ENCODE measurements around the gene ACTL10. TPM values are rescaled to one million over a fixed set of nuclear protein-coding genes. Genes with fewer than 3 reads are reported as not detected.

Gene ACTL10
- total and polyA plus RNA-seq, 2 of the 13 experiments (the other 11 are each of a cell fraction or from before 2014, with no cell fraction given), result not detected

GRCh38 chr20:33701629-33702450 lies 35.1 kb downstream of the ACTL10 start (continued):
- TF ChIP-seq, protein P1, sequence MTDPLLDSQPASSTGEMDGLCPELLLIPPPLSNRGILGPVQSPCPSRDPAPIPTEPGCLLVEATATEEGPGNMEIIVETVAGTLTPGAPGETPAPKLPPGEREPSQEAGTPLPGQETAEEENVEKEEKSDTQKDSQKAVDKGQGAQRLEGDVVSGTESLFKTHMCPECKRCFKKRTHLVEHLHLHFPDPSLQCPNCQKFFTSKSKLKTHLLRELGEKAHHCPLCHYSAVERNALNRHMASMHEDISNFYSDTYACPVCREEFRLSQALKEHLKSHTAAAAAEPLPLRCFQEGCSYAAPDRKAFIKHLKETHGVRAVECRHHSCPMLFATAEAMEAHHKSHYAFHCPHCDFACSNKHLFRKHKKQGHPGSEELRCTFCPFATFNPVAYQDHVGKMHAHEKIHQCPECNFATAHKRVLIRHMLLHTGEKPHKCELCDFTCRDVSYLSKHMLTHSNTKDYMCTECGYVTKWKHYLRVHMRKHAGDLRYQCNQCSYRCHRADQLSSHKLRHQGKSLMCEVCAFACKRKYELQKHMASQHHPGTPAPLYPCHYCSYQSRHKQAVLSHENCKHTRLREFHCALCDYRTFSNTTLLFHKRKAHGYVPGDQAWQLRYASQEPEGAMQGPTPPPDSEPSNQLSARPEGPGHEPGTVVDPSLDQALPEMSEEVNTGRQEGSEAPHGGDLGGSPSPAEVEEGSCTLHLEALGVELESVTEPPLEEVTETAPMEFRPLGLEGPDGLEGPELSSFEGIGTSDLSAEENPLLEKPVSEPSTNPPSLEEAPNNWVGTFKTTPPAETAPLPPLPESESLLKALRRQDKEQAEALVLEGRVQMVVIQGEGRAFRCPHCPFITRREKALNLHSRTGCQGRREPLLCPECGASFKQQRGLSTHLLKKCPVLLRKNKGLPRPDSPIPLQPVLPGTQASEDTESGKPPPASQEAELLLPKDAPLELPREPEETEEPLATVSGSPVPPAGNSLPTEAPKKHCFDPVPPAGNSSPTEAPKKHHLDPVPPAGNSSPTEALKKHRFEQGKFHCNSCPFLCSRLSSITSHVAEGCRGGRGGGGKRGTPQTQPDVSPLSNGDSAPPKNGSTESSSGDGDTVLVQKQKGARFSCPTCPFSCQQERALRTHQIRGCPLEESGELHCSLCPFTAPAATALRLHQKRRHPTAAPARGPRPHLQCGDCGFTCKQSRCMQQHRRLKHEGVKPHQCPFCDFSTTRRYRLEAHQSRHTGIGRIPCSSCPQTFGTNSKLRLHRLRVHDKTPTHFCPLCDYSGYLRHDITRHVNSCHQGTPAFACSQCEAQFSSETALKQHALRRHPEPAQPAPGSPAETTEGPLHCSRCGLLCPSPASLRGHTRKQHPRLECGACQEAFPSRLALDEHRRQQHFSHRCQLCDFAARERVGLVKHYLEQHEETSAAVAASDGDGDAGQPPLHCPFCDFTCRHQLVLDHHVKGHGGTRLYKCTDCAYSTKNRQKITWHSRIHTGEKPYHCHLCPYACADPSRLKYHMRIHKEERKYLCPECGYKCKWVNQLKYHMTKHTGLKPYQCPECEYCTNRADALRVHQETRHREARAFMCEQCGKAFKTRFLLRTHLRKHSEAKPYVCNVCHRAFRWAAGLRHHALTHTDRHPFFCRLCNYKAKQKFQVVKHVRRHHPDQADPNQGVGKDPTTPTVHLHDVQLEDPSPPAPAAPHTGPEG (CRISPR knock-in tag; IDR thresholded peaks at IDR 0.05), result no peak
- no peak for TF ChIP-seq MZF1 (CRISPR knock-in tag; IDR thresholded peaks at IDR 0.05; ENCODE audit: borderline replicate concordance)
- TF ChIP-seq, protein P2, sequence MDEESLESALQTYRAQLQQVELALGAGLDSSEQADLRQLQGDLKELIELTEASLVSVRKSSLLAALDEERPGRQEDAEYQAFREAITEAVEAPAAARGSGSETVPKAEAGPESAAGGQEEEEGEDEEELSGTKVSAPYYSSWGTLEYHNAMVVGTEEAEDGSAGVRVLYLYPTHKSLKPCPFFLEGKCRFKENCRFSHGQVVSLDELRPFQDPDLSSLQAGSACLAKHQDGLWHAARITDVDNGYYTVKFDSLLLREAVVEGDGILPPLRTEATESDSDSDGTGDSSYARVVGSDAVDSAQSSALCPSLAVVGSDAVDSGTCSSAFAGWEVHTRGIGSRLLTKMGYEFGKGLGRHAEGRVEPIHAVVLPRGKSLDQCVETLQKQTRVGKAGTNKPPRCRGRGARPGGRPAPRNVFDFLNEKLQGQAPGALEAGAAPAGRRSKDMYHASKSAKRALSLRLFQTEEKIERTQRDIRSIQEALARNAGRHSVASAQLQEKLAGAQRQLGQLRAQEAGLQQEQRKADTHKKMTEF (CRISPR knock-in tag; IDR thresholded peaks at IDR 0.05), result peak; percentile 78
- TF ChIP-seq, protein P3, sequence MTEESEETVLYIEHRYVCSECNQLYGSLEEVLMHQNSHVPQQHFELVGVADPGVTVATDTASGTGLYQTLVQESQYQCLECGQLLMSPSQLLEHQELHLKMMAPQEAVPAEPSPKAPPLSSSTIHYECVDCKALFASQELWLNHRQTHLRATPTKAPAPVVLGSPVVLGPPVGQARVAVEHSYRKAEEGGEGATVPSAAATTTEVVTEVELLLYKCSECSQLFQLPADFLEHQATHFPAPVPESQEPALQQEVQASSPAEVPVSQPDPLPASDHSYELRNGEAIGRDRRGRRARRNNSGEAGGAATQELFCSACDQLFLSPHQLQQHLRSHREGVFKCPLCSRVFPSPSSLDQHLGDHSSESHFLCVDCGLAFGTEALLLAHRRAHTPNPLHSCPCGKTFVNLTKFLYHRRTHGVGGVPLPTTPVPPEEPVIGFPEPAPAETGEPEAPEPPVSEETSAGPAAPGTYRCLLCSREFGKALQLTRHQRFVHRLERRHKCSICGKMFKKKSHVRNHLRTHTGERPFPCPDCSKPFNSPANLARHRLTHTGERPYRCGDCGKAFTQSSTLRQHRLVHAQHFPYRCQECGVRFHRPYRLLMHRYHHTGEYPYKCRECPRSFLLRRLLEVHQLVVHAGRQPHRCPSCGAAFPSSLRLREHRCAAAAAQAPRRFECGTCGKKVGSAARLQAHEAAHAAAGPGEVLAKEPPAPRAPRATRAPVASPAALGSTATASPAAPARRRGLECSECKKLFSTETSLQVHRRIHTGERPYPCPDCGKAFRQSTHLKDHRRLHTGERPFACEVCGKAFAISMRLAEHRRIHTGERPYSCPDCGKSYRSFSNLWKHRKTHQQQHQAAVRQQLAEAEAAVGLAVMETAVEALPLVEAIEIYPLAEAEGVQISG (CRISPR knock-in tag; IDR thresholded peaks at IDR 0.05), result peak; percentile 86
- TF ChIP-seq MAFF (IDR thresholded peaks at IDR 0.05; ENCODE audit: low read depth, low read length), result no peak
- 0 out of 2 replicates have a peak, but pooled peaks have one; percentile 76 for TF ChIP-seq ZNF136 (CRISPR knock-in tag; IDR thresholded peaks at IDR 0.05; ENCODE audit: low read depth)
- peak; percentile 66; the same call in 1 of the 2 replicates for TF ChIP-seq NFKBIZ (CRISPR knock-in tag; IDR thresholded peaks at IDR 0.05)
- no peak for TF ChIP-seq ZNF713 (CRISPR knock-in tag; IDR thresholded peaks at IDR 0.05)
- TF ChIP-seq, protein P4, sequence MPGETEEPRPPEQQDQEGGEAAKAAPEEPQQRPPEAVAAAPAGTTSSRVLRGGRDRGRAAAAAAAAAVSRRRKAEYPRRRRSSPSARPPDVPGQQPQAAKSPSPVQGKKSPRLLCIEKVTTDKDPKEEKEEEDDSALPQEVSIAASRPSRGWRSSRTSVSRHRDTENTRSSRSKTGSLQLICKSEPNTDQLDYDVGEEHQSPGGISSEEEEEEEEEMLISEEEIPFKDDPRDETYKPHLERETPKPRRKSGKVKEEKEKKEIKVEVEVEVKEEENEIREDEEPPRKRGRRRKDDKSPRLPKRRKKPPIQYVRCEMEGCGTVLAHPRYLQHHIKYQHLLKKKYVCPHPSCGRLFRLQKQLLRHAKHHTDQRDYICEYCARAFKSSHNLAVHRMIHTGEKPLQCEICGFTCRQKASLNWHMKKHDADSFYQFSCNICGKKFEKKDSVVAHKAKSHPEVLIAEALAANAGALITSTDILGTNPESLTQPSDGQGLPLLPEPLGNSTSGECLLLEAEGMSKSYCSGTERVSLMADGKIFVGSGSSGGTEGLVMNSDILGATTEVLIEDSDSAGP (CRISPR knock-in tag; IDR thresholded peaks at IDR 0.05; ENCODE audit: borderline replicate concordance), result peak; percentile 67
- TF ChIP-seq ZNF572 (CRISPR knock-in tag; IDR thresholded peaks at IDR 0.05), result peak; percentile 60
- no peak for TF ChIP-seq ZNF570 (CRISPR knock-in tag; IDR thresholded peaks at IDR 0.05; ENCODE audit: borderline replicate concordance)
- no peak for TF ChIP-seq KLF9 (CRISPR knock-in tag; IDR thresholded peaks at IDR 0.05; ENCODE audit: low read depth)
- no peak for TF ChIP-seq U2AF1 (optimal IDR thresholded peaks at IDR 0.05; ENCODE audit: low read depth, low read length)
- TF ChIP-seq POLR2A (IDR thresholded peaks at IDR 0.05; ENCODE audit: insufficient read depth in 1 of 2, low read depth in 2 of 2, low read length in 2 of 2), result no peak
- TF ChIP-seq PCBP2 (optimal IDR thresholded peaks at IDR 0.05; ENCODE audit: low read depth, low read length, poor library complexity, severe bottlenecking), result no peak
- no peak for TF ChIP-seq HDAC6 (IDR thresholded peaks at IDR 0.05; ENCODE audit: low read depth, low read length)
- peak; percentile 84; the same call in 1 of the 2 replicates for TF ChIP-seq ARNTL (CRISPR knock-in tag; IDR thresholded peaks at IDR 0.05)
- TF ChIP-seq ZNF562 (CRISPR knock-in tag; IDR thresholded peaks at IDR 0.05; ENCODE audit: borderline replicate concordance), result no peak
